Measurements from ENCODE around the gene FAM151A. TPM values are rescaled to one million over a fixed set of nuclear protein-coding genes. Genes with fewer than 3 reads are reported as not detected.

FAM151A gene
- polyA plus RNA-seq, 1 donor from 2014 or later, result not detected

GRCh38 chr1:54577612-54578011, 45.7 kb downstream of the FAM151A start:
- no peak overlapping the region for H3K27ac ChIP-seq (ENCODE audit: low read length)

GRCh38 chr1:54575605-54576290, 47.6 kb downstream of the FAM151A start:
- Histone ChIP-seq H3K9me2 (ENCODE audit: insufficient read depth, low read length) (no peaks in the 10 kb centered on the region), H3F3A (ENCODE audit: insufficient read depth, low read length, poor library complexity, severe bottlenecking) (no peaks in the 10 kb centered on the region), H3K4me2 (ENCODE audit: low read length) (no peak overlapping the region), H3K79me2 (replicated peaks; ENCODE audit: insufficient read depth, low read length) (no peaks in the 10 kb centered on the region), H3K9ac (ENCODE audit: low read length) (no peak overlapping the region), H3K4me3 (ENCODE audit: low read length) (no peak overlapping the region), H3K36me3 (ENCODE audit: insufficient read depth, low read length) (no peaks in the 10 kb centered on the region), H3K27ac (ENCODE audit: low read length) (no peak overlapping the region), H3K9me3 (ENCODE audit: low read length) (no peaks in the 10 kb centered on the region), H2AFZ (ENCODE audit: low read depth, low read length) (no peak overlapping the region), H3K27me3 (ENCODE audit: insufficient read depth, low read depth, low read length) (no peaks in the 10 kb centered on the region), H4K20me1 (ENCODE audit: insufficient read depth) (no peaks in the 10 kb centered on the region)
- TF ChIP-seq TAF1 (IDR thresholded peaks at IDR 0.05; ENCODE audit: low read depth) (no peak), RAD21 (conservative IDR thresholded peaks at IDR 0.05) (no peak), MXI1 (conservative IDR thresholded peaks at IDR 0.05; ENCODE audit: poor library complexity, severe bottlenecking) (no peak), REST (IDR thresholded peaks at IDR 0.05; ENCODE audit: borderline replicate concordance) (no peak), POLR2AphosphoS5 (IDR thresholded peaks at IDR 0.05) (no peak), EZH2 (IDR thresholded peaks at IDR 0.05; ENCODE audit: borderline replicate concordance, insufficient read depth, low read length, poor library complexity, severe bottlenecking) (no peak), EP300 (conservative IDR thresholded peaks at IDR 0.05; ENCODE audit: poor library complexity, severe bottlenecking) (no peak), SMC3 (conservative IDR thresholded peaks at IDR 0.05; ENCODE audit: poor library complexity) (no peak)

More at GRCh38 chr1:54577612-54578011, 45.7 kb downstream of the FAM151A start:
- H3K9me2 ChIP-seq (ENCODE audit: insufficient read depth, low read length), result no peaks in the 10 kb centered on the region
- H3K36me3 ChIP-seq (ENCODE audit: insufficient read depth, low read length), result no peaks in the 10 kb centered on the region
- H3K27me3 ChIP-seq (ENCODE audit: insufficient read depth, low read depth, low read length), result no peaks in the 10 kb centered on the region
- no peak overlapping the region for H3K4me3 ChIP-seq (ENCODE audit: low read length)
- no peak overlapping the region for H2AFZ ChIP-seq (ENCODE audit: low read depth, low read length)
- TF ChIP-seq EP300 (conservative IDR thresholded peaks at IDR 0.05; ENCODE audit: poor library complexity, severe bottlenecking), result no peak
- TF ChIP-seq POLR2AphosphoS5 (IDR thresholded peaks at IDR 0.05), result no peak
- no peak for TF ChIP-seq TAF1 (IDR thresholded peaks at IDR 0.05; ENCODE audit: low read depth)
- TF ChIP-seq SMC3 (conservative IDR thresholded peaks at IDR 0.05; ENCODE audit: poor library complexity), result no peak
- TF ChIP-seq CTCF (IDR thresholded peaks at IDR 0.05; ENCODE audit: poor library complexity, severe bottlenecking), result no peak
- TF ChIP-seq REST (IDR thresholded peaks at IDR 0.05; ENCODE audit: borderline replicate concordance), result no peak
- no peak for TF ChIP-seq RAD21 (conservative IDR thresholded peaks at IDR 0.05)
- TF ChIP-seq MXI1 (conservative IDR thresholded peaks at IDR 0.05; ENCODE audit: poor library complexity, severe bottlenecking), result no peak
- no peak for TF ChIP-seq EZH2 (IDR thresholded peaks at IDR 0.05; ENCODE audit: borderline replicate concordance, insufficient read depth, low read length, poor library complexity, severe bottlenecking)
- H3K79me2 ChIP-seq (replicated peaks; ENCODE audit: insufficient read depth, low read length), result no peaks in the 10 kb centered on the region
- H3F3A ChIP-seq (ENCODE audit: insufficient read depth, low read length, poor library complexity, severe bottlenecking), result no peaks in the 10 kb centered on the region
- no peak overlapping the region for H3K9ac ChIP-seq (ENCODE audit: low read length)
- no peaks in the 10 kb centered on the region for H4K20me1 ChIP-seq (ENCODE audit: insufficient read depth)
- no peaks in the 10 kb centered on the region for H3K9me3 ChIP-seq (ENCODE audit: low read length)
- no peak overlapping the region for H3K4me2 ChIP-seq (ENCODE audit: low read length)
